ENCODE measurements around the gene PSMD5.

Gene PSMD5

DNA sequence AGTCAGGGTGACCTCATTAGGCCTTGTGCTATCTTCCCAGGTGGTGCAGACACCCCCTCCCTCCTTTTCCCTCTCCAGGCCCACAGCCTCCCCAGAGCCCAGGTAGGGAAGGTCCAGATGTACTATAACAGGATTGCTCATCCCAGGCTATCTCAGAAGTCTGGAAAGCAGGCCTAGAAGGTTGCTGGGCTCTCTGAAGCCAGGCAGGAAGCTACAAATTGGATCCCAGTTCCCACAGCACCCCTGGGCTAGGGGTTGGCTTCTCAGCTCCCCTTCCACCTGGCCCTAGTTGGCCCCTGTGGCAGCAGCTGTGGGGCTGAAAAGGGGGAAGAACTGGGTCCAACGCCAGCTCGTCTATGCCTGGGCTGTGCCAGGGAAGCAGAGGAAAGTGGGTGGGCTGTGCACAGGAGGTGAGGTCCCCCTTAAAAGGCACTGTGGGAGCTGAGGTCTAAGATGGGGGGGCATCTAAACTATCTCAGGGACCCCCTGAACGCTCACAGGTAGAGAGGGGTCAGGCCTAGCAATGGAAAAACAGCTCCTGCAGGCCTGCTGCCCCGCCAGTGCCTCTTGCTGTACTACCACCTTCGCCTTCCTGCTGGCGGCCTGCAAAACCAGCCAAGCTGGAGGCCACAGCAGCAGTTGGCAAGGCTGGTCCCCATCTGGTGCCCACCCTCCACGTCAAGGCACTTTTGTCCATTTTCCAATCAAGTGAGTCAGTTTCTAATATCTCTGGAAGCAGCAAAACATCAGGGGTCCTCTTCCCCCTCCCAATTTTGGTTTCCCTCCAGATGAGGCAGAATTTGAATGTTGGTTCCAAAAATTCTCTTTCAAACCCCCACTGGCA lies 13.3 kb upstream of the PSMD5 start:
- DNase-seq (ENCODE audit: low read depth) = no peak

DNA sequence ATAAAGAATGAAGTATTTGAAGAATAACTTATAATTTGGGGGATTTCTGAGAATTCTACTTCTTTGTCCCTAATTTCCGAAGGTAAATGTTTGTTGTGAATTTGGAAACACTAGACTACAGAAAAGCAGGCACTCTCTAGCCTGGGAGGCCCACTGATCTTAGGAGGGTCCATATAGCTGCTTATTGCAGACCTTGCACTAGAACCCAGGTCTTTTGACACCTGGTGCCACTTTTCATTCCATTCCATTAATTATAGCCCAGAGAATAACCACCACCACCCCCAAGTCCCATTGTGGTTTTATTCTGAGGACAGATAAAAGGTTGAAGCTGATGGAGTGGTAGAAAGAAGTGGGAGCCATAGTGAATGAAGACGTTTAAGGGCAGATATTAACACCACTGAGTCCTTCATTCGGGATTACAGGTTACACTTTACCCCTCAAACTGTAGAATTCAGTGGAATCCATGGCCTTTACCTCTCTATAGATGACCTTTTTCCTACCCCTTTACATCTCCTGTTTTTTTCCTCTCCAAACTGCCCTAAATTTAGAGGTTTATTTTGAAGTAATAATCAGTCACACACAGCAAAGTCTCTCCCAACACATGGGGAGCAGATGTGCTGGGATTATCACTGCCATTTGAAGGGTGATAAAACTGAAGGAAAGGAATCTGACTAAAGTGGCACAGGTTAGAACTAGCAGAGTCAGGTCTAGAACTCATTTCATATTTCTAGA lies 12.0 kb upstream of the PSMD5 start:
- DNase-seq (ENCODE audit: low read depth) = no peak

DNA sequence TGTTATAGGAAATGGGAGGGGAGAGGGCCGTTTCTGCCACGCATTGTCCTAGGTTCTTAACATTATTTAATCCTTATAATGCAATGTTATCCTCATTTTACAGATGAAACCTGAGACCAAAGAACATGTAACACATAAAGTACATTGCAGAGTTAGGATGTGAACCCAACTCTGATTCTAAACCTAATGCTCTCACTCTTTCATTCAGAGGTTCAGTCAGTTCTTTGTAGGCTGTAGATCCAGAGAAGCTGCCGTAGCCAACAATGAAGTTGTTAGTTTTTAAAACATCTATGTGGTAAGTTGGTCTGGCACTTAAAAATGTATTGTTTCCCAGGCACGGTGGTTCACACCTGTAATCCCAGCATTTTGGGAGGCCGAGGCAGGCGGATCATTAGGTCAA lies 10.5 kb upstream of the PSMD5 start:
- DNase-seq (ENCODE audit: low read depth) = no peak

- no peak for DNase-seq (ENCODE audit: low read depth)
Measured at GRCh38 chr9:120852240-120853010, 9.7 kb upstream of the PSMD5 start.

- no peak for DNase-seq (ENCODE audit: low read depth)
Measured at GRCh38 chr9:120851449-120851848, 8.7 kb upstream of the PSMD5 start.

DNA sequence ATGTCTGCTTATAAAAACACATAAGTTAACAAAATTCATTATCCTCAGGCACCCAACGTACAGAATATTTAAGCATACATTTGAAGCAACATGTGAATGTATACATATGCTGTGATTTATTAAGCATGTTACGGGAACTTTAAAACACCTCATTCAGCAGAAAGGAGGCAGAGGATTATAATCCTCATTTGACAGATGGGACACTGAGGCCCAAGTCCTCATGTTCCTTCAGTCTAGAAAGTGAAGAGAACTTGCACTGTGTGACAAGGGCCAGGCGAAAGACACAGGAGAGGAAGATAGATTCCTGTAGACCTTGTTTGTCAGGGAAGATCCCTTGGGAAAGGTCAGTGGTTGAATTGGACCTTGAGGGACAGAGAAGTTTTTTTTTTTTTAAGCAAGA lies 7.6 kb upstream of the PSMD5 start:
- DNase-seq (ENCODE audit: low read depth) = no peak

- DNase-seq (ENCODE audit: low read depth) = no peak
Measured at GRCh38 chr9:120846906-120847305, 4.2 kb upstream of the PSMD5 start.

DNA sequence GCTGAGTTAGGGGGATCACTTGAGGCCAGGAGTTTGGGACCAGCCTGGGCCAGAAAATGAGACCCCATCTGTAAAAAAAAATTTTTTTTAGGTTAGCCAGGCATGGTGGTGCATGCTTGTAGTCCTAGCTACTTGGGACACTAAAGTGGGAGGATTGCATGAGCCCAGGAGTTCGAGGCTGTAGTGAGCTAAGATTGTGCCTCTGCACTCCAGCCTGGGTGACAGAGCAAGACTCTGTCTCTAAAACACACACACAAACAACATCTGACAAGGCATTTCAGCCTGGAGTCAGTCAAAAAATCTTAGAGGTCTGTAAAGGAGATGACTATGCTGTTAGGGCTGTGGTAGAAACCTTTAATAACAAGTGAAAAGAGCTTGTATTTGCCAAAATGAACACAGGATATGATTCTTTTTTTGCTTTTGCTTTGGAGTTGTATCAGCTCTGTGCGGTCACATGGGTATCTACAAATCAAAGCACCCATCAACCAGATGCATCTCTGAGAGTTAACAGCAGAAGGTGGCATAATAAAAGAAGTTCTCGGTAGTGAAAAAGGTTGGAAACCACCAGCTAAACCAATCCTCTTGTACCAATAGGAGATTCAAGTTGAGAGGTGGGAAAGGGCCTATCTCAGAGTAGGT lies 3.6 kb upstream of the PSMD5 start:
- no peak for DNase-seq (ENCODE audit: low read depth)

DNA sequence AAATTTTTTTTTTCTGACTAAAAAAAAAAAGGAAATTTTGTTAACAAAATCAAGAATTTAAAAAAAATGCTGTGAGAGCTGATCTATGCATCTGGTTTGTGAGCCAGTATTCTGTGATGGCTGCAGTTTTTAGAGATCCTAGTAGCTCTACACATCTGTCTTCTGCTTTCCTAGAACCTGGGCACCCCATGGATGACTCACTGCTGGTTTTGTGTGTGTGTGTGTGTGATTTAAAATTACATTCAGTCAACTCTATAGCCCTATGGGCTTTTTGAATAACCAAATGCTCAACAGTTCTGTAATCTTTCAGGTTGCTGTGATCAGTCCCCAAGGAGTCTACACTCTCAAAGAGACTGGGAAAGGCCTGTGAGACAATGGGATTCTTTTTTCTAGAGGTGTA lies 2.5 kb upstream of the PSMD5 start:
- no peak for DNase-seq (ENCODE audit: low read depth)

DNA sequence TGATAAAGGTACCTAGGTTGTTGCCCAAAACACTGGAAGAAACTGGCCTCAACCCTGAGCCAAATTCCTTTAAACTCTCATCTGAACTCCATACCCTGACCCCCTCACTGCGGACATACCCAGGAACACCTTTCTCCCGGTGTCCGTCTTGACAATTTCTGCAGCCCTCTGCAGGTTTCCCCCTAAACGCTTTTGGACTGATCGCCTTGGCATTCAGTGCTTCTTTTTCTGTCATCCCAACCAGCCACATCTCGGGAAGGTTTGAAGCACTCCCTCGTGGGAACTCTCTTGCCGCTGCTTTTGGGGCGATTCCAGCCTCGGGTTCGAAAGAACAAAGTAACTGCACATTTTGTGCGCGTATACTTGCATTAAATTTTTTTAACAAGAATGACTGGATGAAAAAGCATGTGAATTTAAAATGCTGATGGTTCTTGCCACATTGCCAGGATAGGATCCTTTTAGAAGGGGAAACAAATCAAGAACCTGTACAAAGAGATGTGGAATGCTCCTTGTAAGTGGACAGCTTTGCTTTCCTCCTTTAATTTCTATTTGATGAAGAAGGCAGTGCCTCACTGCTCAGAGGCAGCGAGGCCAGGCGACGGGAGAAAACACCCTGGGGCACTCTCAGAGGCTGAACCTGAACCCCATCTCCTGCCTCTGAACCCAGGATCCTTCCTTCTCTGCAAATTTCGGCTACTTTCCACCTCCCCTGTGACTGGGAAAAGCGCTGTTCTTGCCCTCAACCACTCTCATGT lies 615 bp downstream of the PSMD5 start:
- no peak for DNase-seq (ENCODE audit: low read depth)

GRCh38 chr9:120839146-120839545 lies 3.6 kb downstream of the PSMD5 start:
- no peak for DNase-seq (ENCODE audit: low read depth)

GRCh38 chr9:120837921-120838320 lies 4.8 kb downstream of the PSMD5 start:
- no peak for DNase-seq (ENCODE audit: low read depth)

DNA sequence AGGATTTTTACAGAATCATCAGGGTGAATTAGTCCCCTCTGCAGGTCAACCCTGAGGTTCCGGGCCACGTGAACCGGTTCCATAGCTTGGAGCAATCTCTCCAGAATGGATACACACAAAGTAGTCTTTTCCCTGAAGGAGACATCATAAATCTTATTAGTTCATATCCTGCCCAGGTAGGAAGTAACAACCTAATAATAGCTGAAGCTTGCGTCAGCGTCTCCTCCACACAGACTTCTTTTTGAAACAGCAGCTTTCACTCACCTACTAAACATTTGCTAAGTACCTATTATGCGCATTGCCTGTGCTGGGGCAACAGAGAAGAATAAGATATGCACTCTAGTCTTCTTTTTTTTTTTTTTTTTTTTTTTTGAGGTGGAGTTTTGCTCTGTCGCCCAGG lies 9.4 kb downstream of the PSMD5 start:
- no peak for DNase-seq (ENCODE audit: low read depth)

- no peak for DNase-seq (ENCODE audit: low read depth)
Measured at GRCh38 chr9:120832807-120833206, 9.9 kb downstream of the PSMD5 start.

DNA sequence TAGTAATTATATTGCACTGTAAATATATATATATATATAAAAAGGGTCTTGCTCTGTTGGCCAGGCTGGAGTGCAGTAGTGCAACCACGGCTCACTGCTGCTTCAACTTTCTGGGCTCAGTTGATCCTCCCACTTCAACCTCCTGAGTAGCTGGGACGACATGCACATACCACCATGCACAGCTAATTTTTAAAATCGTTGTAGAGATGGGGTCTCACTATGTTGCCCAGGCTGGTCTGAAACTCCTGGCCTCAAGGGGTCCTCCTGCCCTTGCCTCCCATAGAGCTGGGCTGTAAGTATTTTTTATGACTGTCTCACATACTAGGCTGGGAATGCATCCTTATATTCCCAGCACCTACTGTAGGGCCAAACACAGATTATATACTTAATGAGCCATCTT lies 11.9 kb downstream of the PSMD5 start:
- DNase-seq (ENCODE audit: low read depth) = no peak

DNA sequence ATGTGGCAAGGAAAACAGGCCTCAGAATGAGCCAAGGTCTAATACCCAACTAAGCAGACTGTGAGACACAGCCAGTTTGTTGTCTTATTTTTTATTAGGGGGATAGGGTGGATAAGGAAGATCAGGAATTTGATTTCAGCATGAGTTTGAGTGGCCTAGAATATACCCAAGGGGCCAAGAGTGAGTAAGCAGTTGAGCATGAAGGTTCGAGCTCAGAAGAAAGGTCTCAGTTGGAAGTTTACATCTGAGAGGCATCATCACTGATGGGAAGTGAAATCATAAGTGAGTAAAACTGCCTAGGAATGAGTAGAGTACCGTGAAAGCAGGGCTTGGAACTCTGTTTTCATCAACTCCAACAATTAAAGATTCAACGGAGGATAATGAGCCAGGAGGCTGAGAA lies 12.6 kb downstream of the PSMD5 start:
- DNase-seq (ENCODE audit: low read depth) = no peak

DNA sequence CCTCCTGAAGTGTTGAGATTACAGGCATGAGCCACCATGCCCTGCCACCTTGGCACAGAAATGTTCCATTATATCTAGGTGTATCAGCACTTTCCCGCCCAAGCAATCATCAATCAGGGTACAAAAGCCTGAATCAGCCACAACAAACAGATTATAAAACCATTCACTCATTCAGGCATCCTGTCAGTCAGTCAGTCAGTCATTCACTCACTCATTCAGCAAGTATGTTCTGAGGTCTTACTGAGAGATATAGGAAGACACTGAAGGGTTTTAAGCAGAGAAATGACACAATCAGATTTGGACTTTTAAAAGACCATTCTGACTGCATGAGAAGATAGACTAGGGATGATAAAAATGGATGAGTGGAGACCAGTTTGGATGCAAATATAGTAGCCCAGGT lies 13.1 kb downstream of the PSMD5 start:
- DNase-seq (ENCODE audit: low read depth) = no peak

DNA sequence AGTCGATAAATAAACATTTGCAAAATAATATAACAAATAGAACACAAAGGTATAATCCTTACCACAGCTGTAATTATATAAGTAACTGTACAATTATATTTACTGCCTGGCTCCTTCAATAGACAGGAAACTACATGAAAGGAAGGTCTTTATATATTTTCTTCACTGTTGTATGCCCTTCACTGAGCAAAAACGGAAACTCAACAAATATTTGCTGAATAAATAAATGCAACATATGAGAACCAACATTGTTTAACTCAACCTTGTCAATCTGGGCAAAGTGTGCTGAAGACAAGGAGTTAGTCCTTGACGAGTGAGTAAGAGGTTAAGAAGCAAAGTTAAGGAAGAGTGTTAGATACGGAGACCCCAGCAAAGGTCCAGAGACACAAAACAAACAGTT lies 22.6 kb downstream of the PSMD5 start:
- DNase-seq (ENCODE audit: low read depth) = no peak

- no peak for DNase-seq (ENCODE audit: low read depth)
Measured at GRCh38 chr9:120818595-120818994, 24.1 kb downstream of the PSMD5 start.

DNA sequence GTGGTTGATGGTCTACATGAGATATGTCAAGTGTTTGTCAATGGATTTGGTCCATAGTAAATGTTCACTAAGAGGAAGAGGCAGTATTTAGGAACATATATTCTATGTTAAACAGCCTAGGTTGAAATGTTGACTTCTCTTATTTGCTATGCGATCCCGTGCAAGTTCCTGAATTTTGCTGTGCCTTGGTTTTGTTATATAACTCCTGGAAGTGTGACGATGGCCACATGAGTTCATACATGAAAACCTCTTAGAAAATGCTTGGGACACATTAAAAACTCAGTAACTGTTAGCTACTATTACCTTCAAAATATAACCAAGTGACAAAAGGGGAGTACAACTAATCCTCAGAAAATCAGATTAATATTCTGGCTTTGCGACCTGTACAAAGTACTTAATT lies 27.6 kb downstream of the PSMD5 start:
- no peak for DNase-seq (ENCODE audit: low read depth)

- no peak for DNase-seq (ENCODE audit: low read depth)
Measured at GRCh38 chr9:120808931-120809330, 33.8 kb downstream of the PSMD5 start.

Data from GM04504 (cell line).